Omental fat pad (tissue), 4 donors: ENCODE data around the gene NFKBIZ. TPM values are rescaled to one million over a fixed set of nuclear protein-coding genes. Genes with fewer than 3 reads are reported as not detected.

Experiments
- ATAC-seq: fragments of 150-250 bp; one replicate; pipeline ENCODE4 v1.9.1; 2016; ENCODE audit warnings: mild to moderate bottlenecking, moderate library complexity; ENCODE audit not compliant: low FRiP score
- DNase-seq: peaks from one replicate; pipeline ENCODE4 v3.0.0-alpha.2; 2019; ENCODE audit warnings: low spot score
- CTCF ChIP-seq, 3 donors: fragments of 450-650 bp; IDR thresholded peaks; one replicate each; pipeline ENCODE4 v1.5.1; 2016 to 2017; ENCODE audit warnings: antibody characterized with exemption in 3 of 3, mild to moderate bottlenecking in 3 of 3, moderate library complexity in 2 of 3
- total RNA-seq, 4 donors: library from RNA; depleted of rRNA; stranded (reverse); fragments of >200 nt; gene quantifications; one replicate each; pipeline ENCODE4 v1.1.0, GENCODE V29; 2016

NFKBIZ gene
- total RNA-seq, 4 donors from 2014 or later: 78.2 to 296 (median 108) TPM

DNA sequence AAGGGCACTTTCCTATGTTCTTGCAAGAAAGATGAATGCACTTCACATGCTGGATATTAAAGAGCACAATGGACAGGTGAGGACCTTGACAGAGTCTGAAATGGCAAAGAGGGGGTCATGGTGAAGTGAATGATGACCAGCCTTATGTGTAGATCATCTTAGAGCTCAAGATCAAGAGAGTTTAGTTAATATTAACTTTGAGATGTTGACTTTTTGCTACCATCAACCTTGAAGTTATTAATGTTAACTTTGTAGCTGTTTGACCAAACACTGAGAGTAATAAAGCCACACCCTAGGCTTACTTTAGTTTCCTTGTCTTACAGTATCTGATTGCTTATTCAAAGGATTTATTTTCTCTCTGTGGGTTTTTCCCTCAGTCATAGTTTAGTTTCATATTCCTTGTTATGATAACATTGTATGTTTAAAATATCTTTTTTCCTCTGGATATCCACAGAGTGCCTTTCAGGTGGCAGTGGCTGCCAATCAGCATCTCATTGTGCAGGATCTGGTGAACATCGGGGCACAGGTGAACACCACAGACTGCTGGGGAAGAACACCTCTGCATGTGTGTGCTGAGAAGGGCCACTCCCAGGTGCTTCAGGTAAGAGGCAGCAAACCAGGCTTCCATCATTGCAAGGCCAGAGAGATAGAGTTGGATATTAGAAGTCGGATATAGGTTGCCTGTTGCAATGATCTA is 5.4 kb downstream of the NFKBIZ start:
- TF ChIP-seq CTCF (IDR thresholded peaks at IDR 0.05): no peak
- no peak for ATAC-seq

DNA sequence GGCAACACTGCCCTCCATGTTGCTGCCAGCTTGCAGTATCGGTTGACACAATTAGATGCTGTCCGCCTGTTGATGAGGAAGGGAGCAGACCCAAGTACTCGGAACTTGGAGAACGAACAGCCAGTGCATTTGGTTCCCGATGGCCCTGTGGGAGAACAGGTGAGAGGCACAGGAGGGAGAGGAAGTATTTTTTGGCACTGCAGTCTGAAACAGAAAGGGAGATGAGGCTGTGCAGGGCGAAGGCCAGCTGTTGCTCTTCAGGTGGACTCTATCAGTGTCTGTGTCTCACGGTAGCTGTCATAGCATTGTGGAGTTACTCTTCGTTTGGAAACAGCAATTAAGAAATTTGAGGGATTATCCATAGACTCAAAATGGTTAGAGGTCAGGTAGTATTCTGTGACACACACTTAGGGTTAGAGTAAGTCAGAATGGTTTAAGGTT is 8.0 kb downstream of the NFKBIZ start:
- ATAC-seq (no peak), DNase-seq (no peak)
- TF ChIP-seq CTCF (IDR thresholded peaks at IDR 0.05): no peak

More for the DNA sequence above, 5.4 kb downstream of the NFKBIZ start:
- DNase-seq: no peak

- no peak for ATAC-seq
- TF ChIP-seq CTCF (IDR thresholded peaks at IDR 0.05): no peak
These were observed 9.2 kb downstream of the NFKBIZ start for GRCh38 chr3:101858464-101859030.

GRCh38 chr3:101859882-101860448 is 10.7 kb downstream of the NFKBIZ start:
- no peak for DNase-seq
- ATAC-seq: no peak
- TF ChIP-seq CTCF (IDR thresholded peaks at IDR 0.05): no peak

More at GRCh38 chr3:101858464-101859030, 9.2 kb downstream of the NFKBIZ start:
- no peak for DNase-seq

GRCh38 chr3:101861212-101861788 is 12.0 kb downstream of the NFKBIZ start:
- TF ChIP-seq CTCF (IDR thresholded peaks at IDR 0.05): no peak
- DNase-seq (no peak), ATAC-seq (no peak)

GRCh38 chr3:101861789-101862415 is 12.6 kb downstream of the NFKBIZ start:
- no peak for TF ChIP-seq CTCF (IDR thresholded peaks at IDR 0.05)
- ATAC-seq (no peak), DNase-seq (no peak)
